ENCODE measurements around the gene SLC10A6.

Gene SLC10A6

DNA sequence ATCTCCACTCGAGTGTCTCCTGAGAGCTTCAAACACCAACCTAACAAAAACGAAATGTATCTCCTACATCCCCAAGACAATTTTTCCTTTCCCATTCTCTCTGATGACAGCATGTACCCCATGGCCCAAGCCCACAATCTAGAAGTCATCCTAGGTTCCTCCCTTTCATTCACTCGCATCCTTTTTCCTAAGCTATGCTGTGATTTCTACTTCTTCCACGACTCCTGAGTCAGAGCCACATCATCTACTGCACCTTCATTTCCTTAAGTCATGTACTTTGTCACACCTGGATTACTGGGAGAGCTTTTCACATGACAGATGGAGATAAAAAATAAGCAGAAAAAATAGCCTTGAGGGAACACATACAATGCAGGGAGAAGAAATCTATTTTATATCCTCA is 23.0 kb upstream of the SLC10A6 start:
- no peak for TF ChIP-seq POLR2A (IDR thresholded peaks at IDR 0.05; ENCODE audit: low read depth, low read length)
- FAIRE-seq, result no peak
- DNase-seq (ENCODE audit: insufficient read length, low spot score), result no peak

DNA sequence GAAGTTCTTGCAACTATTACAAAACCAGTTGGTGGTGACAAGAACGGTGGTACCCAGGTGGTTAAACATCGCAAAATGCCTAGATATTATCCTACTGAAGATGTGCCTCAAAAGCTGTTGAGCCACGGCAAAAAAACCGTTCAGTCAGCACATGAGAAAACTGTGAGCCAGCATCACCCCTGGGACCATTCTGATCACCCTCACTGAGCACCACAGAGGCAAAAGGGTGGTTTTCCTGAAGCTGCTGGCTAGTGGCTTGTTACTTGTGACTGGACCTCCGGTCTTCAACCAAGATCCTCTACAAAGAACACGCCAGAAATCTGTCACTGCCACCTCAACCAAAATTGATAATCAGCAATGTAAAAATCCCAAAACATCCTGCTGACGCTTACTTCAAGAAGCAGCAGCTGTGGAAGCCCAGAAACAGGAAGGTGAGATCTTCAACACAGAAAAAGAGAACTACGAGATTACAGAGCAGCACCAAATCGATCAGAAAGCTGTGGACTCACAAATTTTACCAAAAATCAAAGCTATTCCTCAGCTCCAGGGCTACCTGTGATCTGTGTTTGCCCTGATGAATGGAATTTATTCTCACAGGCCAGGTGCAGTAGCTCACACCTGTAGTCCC is 21.4 kb upstream of the SLC10A6 start:
- DNase-seq (ENCODE audit: insufficient read length, low spot score) (no peak), FAIRE-seq (no peak)
- no peak for TF ChIP-seq POLR2A (IDR thresholded peaks at IDR 0.05; ENCODE audit: low read depth, low read length)

DNA sequence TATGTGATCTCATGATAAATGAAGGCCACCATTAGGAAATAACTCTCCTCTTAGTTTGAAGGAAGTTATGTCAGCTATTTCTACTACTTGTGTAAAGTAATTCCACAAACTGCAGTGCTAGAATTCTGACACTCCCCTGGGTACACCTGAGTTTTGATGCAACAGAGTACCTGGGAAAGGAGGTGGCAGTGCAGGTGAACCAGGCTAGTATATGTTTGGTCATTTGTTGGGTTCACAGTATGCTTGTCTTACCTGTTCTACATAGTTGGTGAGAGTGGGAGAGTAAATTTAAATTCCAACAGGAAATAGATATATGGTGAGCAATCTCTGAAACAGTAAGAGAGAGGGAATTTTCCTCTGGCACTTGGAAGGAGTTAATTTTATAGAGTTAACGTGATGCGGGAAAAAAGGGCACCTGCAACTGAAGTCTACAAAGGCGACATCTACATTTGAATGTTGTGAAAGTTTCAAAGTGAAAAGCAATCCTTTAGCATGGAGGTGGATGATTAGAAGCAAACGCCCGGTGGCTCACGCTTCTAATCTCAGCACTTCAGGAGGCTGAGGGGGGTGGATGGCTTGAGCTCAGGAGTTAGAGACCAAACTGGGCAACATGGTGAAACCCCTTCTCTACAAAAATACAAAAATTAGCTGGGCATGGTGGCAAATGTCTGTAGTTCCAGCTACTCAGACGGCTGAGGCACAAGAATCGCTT is 8.3 kb upstream of the SLC10A6 start:
- no peak for TF ChIP-seq POLR2A (IDR thresholded peaks at IDR 0.05; ENCODE audit: low read depth, low read length)
- FAIRE-seq (no peak), DNase-seq (ENCODE audit: insufficient read length, low spot score) (no peak)

DNA sequence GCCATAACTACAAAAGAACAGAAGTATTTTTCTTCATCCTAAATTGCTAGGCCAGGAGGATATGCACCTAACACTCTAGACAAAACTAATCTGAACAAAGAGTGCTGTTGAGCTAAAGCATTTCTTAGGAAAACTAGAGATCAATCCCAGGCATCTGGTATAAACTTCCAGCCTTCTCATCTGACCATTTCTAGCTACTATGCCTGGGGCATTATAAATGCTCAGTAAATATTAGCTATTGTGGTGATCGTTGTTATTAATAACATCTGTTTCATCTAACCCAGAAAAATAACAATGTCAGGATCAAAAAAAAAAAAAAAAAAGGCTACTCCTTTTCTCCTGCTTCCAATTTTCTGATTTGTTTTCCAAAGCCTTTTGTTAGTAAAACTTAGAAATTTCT is 7.7 kb upstream of the SLC10A6 start:
- no peak for FAIRE-seq
- DNase-seq (ENCODE audit: insufficient read length, low spot score), result no peak
- no peak for TF ChIP-seq POLR2A (IDR thresholded peaks at IDR 0.05; ENCODE audit: low read depth, low read length)

DNA sequence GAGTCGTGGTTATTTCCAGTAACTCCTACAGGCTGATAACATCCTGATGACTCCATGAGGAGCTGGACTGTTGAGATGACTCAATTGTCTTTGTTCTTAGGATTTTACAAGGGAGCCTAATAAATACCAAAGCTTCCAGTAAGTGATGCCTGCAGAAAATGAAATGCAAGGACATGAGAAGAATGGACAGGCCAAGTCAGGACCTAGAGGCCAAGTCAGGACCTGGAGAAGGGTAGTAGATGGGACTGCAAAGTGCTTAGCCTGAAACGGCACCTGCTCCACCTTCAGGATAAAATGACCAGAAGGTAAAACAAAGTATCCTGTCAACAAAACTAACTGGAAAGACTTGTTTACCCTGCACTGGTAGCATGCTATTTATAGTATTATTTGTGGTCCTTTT is 6.4 kb upstream of the SLC10A6 start:
- TF ChIP-seq POLR2A (IDR thresholded peaks at IDR 0.05; ENCODE audit: low read depth, low read length), result no peak
- no peak for FAIRE-seq
- DNase-seq (ENCODE audit: insufficient read length, low spot score), result no peak

DNA sequence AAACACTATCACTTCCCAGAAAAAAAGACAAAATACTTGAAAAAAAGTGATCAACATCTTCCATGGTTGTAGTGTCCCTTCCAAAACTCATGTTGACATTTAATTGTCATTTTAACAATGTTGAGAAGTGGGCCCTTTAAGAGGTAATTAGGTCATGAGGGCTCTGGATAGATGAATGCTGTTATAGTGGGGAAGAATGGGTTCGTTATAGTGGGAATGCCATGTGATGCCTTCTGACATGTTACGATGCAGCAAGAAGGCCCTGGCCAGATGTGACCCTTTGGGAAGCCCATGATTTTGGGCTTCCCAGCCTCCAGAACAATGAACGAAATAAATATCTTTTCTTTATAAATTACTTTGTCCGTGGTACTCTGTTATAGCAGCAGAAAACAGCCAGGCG is 4.0 kb upstream of the SLC10A6 start:
- DNase-seq (ENCODE audit: insufficient read length, low spot score) (no peak), FAIRE-seq (no peak)

DNA sequence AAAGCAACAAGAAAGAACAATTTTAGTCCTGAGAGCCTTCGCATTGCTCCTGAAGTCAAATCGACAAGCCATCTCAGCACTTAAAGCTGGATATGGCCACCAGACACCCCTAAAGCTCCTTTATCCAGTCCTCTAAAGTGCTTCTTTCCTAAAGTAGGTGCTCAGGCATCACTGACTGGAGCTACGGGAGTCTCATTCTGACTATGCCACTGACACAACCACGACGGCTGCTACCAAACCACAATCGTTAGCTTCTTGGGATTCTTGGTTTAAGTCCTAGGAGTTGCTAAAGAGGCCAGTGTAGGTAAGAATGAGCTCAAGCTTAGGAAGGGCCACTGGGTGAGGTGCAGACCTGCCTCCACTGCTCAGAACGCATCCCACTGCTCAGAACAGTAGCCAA is 1.0 kb downstream of the SLC10A6 start:
- TF ChIP-seq POLR2A (IDR thresholded peaks at IDR 0.05; ENCODE audit: low read depth, low read length), result no peak
- FAIRE-seq, result no peak
- no peak for DNase-seq (ENCODE audit: insufficient read length, low spot score)

More for the DNA sequence above, 4.0 kb upstream of the SLC10A6 start:
- no peak for TF ChIP-seq POLR2A (IDR thresholded peaks at IDR 0.05; ENCODE audit: low read depth, low read length)

DNA sequence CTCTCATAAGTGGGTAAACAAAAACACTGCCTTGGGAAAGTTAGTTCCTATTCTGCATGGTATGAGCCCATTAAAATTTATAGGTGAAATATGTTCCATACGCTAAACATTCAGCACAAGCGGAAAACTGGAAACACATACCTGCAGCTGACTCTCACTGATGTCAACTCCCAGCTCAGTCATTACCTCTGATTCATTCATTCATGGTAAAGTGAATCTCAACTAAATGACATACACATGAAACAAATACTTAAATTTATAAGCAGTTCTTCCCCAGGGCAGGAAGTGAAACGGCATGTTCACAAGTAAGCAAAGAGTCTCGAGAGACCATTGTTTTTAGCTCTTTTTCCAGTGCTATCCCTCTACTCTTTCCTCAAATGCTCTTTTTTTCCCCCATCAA is 1.6 kb downstream of the SLC10A6 start:
- no peak for FAIRE-seq
- no peak for TF ChIP-seq POLR2A (IDR thresholded peaks at IDR 0.05; ENCODE audit: low read depth, low read length)
- no peak for DNase-seq (ENCODE audit: insufficient read length, low spot score)

DNA sequence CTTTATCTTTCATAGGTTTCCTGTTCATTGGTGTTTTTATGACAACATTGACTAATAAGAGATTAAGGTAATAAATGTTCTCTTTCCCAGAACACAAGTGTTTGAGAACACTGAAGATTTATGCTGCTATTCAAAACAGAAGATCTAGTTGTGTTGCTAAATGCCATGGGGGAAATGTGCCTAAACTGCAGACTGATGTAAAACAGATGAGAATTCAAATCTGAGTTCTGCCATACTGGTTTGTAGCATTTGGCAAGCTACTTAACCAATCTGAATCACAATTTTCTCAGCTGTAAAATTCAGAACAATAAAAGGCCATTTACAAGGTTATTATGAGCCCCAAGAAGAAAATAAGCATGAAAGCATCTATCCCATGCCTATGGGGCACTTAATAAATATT is 2.3 kb downstream of the SLC10A6 start:
- TF ChIP-seq POLR2A (IDR thresholded peaks at IDR 0.05; ENCODE audit: low read depth, low read length), result no peak
- DNase-seq (ENCODE audit: insufficient read length, low spot score) (no peak), FAIRE-seq (no peak)

DNA sequence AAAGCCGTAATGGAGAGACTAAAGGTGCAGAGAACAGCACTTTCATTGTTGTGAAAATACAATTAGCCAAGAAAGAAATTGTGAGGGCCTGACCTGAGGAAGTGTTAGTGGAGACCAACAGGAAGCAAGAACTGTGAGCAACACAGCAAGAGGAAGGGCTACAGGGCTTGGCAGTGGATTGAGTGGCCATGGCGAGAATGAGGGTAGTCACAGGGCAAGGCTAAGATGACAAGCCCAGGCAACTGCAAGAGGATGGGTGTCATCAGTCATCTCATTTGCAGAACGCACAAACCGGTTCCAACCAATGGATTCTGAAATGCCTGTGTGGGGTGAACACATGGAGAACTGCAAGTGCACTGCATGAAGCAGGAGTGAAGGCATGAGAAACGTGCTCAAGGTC is 3.6 kb downstream of the SLC10A6 start:
- no peak for TF ChIP-seq POLR2A (IDR thresholded peaks at IDR 0.05; ENCODE audit: low read depth, low read length)
- FAIRE-seq (no peak), DNase-seq (ENCODE audit: insufficient read length, low spot score) (no peak)

DNA sequence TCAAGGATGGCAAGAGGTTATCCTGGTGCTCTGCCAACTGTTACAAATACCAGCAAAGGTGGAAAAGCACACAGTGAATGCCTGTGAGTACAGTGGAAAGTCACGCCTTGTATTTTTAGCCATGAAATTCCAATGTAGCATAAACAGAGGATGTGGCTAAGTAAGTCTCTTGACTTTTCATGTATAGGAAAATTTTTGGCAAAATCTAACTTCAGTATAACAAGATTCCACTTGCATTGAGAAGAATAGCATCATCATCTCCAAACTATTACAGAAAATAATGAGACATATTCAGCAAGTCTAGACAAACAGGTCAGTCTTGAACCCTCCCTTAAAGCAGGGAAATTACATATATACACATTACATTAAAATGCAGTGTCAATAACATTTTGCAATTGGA is 7.9 kb downstream of the SLC10A6 start:
- DNase-seq (ENCODE audit: insufficient read length, low spot score) (no peak), FAIRE-seq (no peak)
- no peak for TF ChIP-seq POLR2A (IDR thresholded peaks at IDR 0.05; ENCODE audit: low read depth, low read length)

DNA sequence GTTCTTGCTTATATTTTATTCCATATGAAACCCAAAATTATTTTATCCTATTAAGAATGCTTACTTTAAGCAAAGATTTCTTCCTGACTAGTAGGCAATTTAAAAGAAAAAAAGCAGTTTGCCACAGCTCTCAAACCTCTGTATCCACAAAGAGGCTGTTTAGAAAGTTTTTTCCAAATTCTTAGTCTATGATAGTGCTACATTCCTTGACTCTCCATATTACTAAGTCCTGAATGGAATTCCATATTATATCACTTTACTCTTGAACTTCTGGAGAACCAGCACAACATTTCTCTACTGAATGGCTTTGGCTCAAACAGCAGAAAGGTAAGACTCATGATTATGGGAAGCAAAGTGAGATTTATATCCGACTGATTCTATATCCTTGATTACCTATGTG is 8.3 kb downstream of the SLC10A6 start:
- TF ChIP-seq POLR2A (IDR thresholded peaks at IDR 0.05; ENCODE audit: low read depth, low read length), result no peak
- DNase-seq (ENCODE audit: insufficient read length, low spot score) (no peak), FAIRE-seq (no peak)

DNA sequence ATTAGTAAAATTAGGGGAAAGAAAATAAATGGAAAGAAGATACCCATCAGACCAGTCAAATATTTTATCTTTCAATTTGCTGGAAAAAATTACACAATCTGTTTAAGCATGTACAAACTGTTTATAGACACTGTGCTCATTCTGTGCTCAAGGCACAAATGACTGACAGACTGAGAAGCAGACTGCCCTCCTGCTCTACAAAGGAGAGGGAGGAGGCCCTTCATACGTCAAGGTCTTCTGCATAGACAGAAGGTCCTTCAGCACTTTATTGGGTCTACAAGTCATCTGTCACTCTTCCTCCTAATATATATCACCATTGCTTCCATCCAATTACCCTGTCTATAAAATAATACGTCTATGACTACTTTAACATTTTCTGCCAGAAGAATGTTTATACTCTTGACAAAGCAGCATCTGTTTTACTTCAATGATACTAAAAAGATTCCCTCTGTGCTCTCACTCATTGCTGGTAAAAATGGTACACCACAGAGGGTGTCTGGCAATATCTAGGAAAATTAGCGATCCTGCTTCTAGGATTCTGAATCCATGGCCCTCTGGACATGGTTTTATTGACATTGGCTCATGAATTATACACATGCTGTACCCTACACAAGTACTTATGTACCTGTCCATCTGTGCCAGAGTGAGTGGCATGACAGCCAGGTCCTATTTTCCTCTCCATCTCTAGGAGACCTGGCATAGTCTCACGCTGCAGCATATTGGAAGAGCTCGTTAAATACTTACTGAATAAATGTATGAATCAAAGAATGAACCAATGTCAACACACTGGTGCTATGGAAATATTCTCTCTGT is 11.3 kb downstream of the SLC10A6 start:
- no peak for TF ChIP-seq POLR2A (IDR thresholded peaks at IDR 0.05; ENCODE audit: low read depth, low read length)
- DNase-seq (ENCODE audit: insufficient read length, low spot score) (no peak), FAIRE-seq (no peak)

DNA sequence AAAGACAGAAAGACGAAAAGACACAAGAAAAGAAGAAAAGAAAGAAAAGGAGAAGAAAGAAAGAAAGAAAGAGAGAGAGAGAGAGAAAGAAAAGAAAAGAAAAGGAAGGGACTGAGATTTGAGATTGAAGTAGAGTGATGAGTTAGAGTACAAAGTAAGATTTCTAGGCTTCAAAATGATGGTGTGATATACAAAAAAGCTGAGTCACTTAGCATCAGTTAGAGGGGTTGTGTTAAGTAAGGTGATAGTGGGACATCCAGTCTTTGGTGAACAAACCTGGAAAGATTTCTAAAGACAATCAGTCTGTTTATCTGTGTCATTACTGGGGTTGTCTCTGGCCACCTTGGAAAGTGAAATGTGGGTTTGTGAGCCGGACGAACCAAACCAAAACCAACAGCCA is 13.5 kb downstream of the SLC10A6 start:
- no peak for DNase-seq (ENCODE audit: insufficient read length, low spot score)
- no peak for TF ChIP-seq POLR2A (IDR thresholded peaks at IDR 0.05; ENCODE audit: low read depth, low read length)
- no peak for FAIRE-seq

DNA sequence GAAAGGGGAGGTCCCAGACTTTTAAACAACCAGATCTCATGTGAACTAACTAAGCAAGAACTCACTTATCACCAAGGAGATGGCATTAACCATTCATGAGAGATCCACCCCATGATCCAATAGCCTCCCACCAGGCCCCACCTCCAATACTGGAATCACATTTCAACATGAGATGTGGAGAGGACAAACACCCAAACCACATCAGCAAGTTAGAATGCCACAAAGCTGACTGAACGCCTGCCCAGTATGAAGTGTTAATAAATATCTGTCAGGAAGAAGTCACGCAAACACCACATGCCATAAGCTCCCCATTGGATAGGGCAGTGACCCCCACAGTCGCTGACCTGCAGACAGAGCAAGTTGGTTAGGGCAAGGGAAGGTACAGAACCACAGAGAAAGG is 14.3 kb downstream of the SLC10A6 start:
- no peak for TF ChIP-seq POLR2A (IDR thresholded peaks at IDR 0.05; ENCODE audit: low read depth, low read length)
- no peak for FAIRE-seq
- DNase-seq (ENCODE audit: insufficient read length, low spot score), result no peak

All from H54 (cell line).